HEK293 (cell line): Measurements from ENCODE around the gene ZNF24.

Source experiments
- CTCF ChIA-PET: fragments of 350-600 bp; formaldehyde crosslinking; extraction: SDS; loops from one replicate; lab custom pipeline; 2021; ENCODE audit warnings: antibody characterized with exemption; lab: Yijun Ruan, JAX
- POLR2A ChIA-PET: fragments of 300-600 bp; formaldehyde crosslinking; extraction: SDS; loops from one replicate; lab custom pipeline; 2020; ENCODE audit warnings: antibody characterized with exemption, inconsistent platforms; lab: Yijun Ruan, JAX
- H3K27ac ChIP-seq: fragments of 200-500 bp; sonication (Bioruptor generic); 2 replicates; pipeline ENCODE4 v1.5.1; 2014; ENCODE audit warnings: low read depth, low read length, control low read depth, inconsistent platforms; ENCODE audit errors: extremely low read depth
- H3K36me3 ChIP-seq, 2 experiments: fragments of 200-500 bp in 1 of 2; sonication (Bioruptor generic) in 1 of 2; 1 replicate in 1 of 2; 2 replicates in 1 of 2; pipeline ENCODE4 v1.5.1; 2014 to 2017; ENCODE audit warnings: inconsistent platforms in 2 of 2, low read length in 2 of 2; ENCODE audit not compliant: control insufficient read depth in 2 of 2, insufficient read depth in 1 of 2
- H3K4me1 ChIP-seq: fragments of 200-500 bp; sonication (Bioruptor generic); 2 replicates; pipeline ENCODE4 v1.5.1; 2014; ENCODE audit warnings: mild to moderate bottlenecking, low read length, inconsistent platforms; ENCODE audit not compliant: control insufficient read depth, insufficient read depth
- H3K4me3 ChIP-seq: 2 replicates; pipeline ENCODE4 v1.5.1; 2011; ENCODE audit warnings: low read depth, mild to moderate bottlenecking, control low read depth, low read length, moderate library complexity
- H3K9me3 ChIP-seq: fragments of 200-500 bp; sonication (Bioruptor generic); 2 replicates; pipeline ENCODE4 v1.5.1; 2014; ENCODE audit warnings: low read depth, low read length, inconsistent platforms; ENCODE audit not compliant: control insufficient read depth, insufficient read depth
- BCL11A ChIP-seq: fragments of 450-650 bp; formaldehyde crosslinking; IDR thresholded peaks from 2 replicates; pipeline ENCODE4 v1.5.1; 2016; ENCODE audit warnings: low read depth, missing biosample characterization, missing genetic modification characterization
- HOXA7 ChIP-seq: sonication (generic); formaldehyde crosslinking; IDR thresholded peaks from 2 replicates; pipeline ENCODE4 v1.8.1; 2022; ENCODE audit warnings: missing genetic modification reagents, borderline replicate concordance
- IKZF3 ChIP-seq: fragments of 450-650 bp; IDR thresholded peaks from 2 replicates; pipeline ENCODE4 v1.5.0; 2018; ENCODE audit warnings: missing biosample characterization, mild to moderate bottlenecking, missing genetic modification characterization, moderate library complexity
- OVOL3 ChIP-seq: fragments of 450-650 bp; formaldehyde crosslinking; IDR thresholded peaks from 2 replicates; pipeline ENCODE4 v1.5.1; 2016; ENCODE audit warnings: missing biosample characterization, missing genetic modification characterization
- PATZ1 ChIP-seq: fragments of 450-650 bp; formaldehyde crosslinking; IDR thresholded peaks from 2 replicates; pipeline ENCODE4 v1.5.1; 2016; ENCODE audit warnings: missing biosample characterization, missing genetic modification characterization
- SETDB1 ChIP-seq: IDR thresholded peaks from one replicate; pipeline ENCODE4 v1.6.1; 2017; ENCODE audit warnings: mild to moderate bottlenecking, low read length, moderate library complexity, mixed read lengths; ENCODE audit not compliant: insufficient read length
- TRIM28 ChIP-seq: IDR thresholded peaks from 2 replicates; pipeline ENCODE4 v1.6.1; 2011; ENCODE audit warnings: low read length, control low read depth, borderline replicate concordance
- ZBTB21 ChIP-seq: fragments of 450-650 bp; formaldehyde crosslinking; IDR thresholded peaks from 2 replicates; pipeline ENCODE4 v1.5.1; 2017; ENCODE audit warnings: missing biosample characterization, missing genetic modification characterization
- ZNF121 ChIP-seq: fragments of 450-650 bp; formaldehyde crosslinking; IDR thresholded peaks from 2 replicates; pipeline ENCODE4 v1.5.1; 2016; ENCODE audit warnings: missing biosample characterization, missing genetic modification characterization
- ZNF2 ChIP-seq: fragments of 450-650 bp; formaldehyde crosslinking; IDR thresholded peaks from 2 replicates; pipeline ENCODE4 v1.5.1; 2016; ENCODE audit warnings: missing biosample characterization, missing genetic modification characterization
- ZNF274 ChIP-seq, 2 experiments: fragments of 200-500 bp in 1 of 2; fragments of 450-650 bp in 1 of 2; sonication (Bioruptor generic) in 1 of 2; formaldehyde crosslinking in 1 of 2; IDR thresholded peaks; 2 replicates each; pipeline versions ENCODE4 v1.5.1 to v1.6.1; 2014 to 2016; ENCODE audit warnings: borderline replicate concordance in 1 of 2, inconsistent platforms in 1 of 2, low read length in 1 of 2, missing biosample characterization in 1 of 2, missing genetic modification characterization in 1 of 2
- ZNF488 ChIP-seq: fragments of 450-650 bp; formaldehyde crosslinking; IDR thresholded peaks from 2 replicates; pipeline ENCODE4 v1.5.1; 2016; ENCODE audit warnings: missing biosample characterization, missing genetic modification characterization
- ZNF548 ChIP-seq: fragments of 450-650 bp; formaldehyde crosslinking; IDR thresholded peaks from 2 replicates; pipeline ENCODE4 v1.5.1; 2016; ENCODE audit warnings: missing biosample characterization, missing genetic modification characterization
- ZNF549 ChIP-seq: fragments of 450-650 bp; IDR thresholded peaks from 2 replicates; pipeline ENCODE4 v1.5.1; 2018; ENCODE audit warnings: missing biosample characterization, missing genetic modification characterization, mild to moderate bottlenecking, inconsistent platforms, moderate library complexity
- ZNF629 ChIP-seq: fragments of 450-650 bp; formaldehyde crosslinking; IDR thresholded peaks from 2 replicates; pipeline ENCODE4 v1.5.1; 2017; ENCODE audit warnings: missing biosample characterization, missing genetic modification characterization
- ZNF645 ChIP-seq: fragments of 450-650 bp; formaldehyde crosslinking; IDR thresholded peaks from 2 replicates; pipeline ENCODE4; 2016; ENCODE audit warnings: missing biosample characterization, missing genetic modification characterization
- ZNF747 ChIP-seq: fragments of 450-650 bp; formaldehyde crosslinking; IDR thresholded peaks from 2 replicates; pipeline ENCODE4 v1.5.1; 2016; ENCODE audit warnings: missing biosample characterization, missing genetic modification characterization
- ZNF837 ChIP-seq: fragments of 450-650 bp; formaldehyde crosslinking; IDR thresholded peaks from 2 replicates; pipeline ENCODE4 v1.5.1; 2016; ENCODE audit warnings: missing biosample characterization, missing genetic modification characterization
- ZSCAN30 ChIP-seq: fragments of 450-650 bp; IDR thresholded peaks from 2 replicates; pipeline ENCODE4 v1.5.1; 2018; ENCODE audit warnings: missing biosample characterization, mild to moderate bottlenecking, missing genetic modification characterization, moderate library complexity

ZNF24 gene

GRCh38 chr18:35284841-35285240, 59.4 kb downstream of the ZNF24 start:
- peaks cover 0 to 29% of the 10 kb centered on the region in 2 experiments; a peak in 1 of 3 replicates for H3K36me3 ChIP-seq
- H3K9me3 ChIP-seq: no peaks in the 10 kb centered on the region
- CTCF ChIA-PET: no interaction called here
- no peak overlapping the region for H3K4me3 ChIP-seq
- TF ChIP-seq ZNF549: 0 out of 2 replicates have a peak, but pooled peaks have one; percentile 40
- no peak for TF ChIP-seq BCL11A (tag by site-specific recombination)
- POLR2A ChIA-PET: no interaction called here
- H3K27ac ChIP-seq: no peak overlapping the region
- no peaks in the 10 kb centered on the region for H3K4me1 ChIP-seq

- TF ChIP-seq ZNF2 (tag by site-specific recombination) (no peak), ZSCAN30 (tag by site-specific recombination) (no peak), SETDB1 (peak; percentile 90), ZNF274 (IDR thresholded peaks at IDR 0.05; ENCODE audit: low read length) (no peak), ZNF274 (tag by site-specific recombination; IDR thresholded peaks at IDR 0.05; ENCODE audit: borderline replicate concordance) (no peak), TRIM28 (peak; percentile 57; the same call in 1 of the 2 replicates)
- TF ChIP-seq, all 188 proteins: peak for 2
- Histone ChIP-seq H3K4me1 (no peaks in the 10 kb centered on the region), H3K9me3 (no peaks in the 10 kb centered on the region), H3K27ac (no peak overlapping the region), H3K4me3 (no peak overlapping the region), H3K36me3 (peaks cover 0 to 29% of the 10 kb centered on the region in 2 experiments; a peak in 1 of 3 replicates)
- ChIA-PET POLR2A (no interaction called here), CTCF (no interaction called here)
These were observed 60.1 kb downstream of the ZNF24 start for GRCh38 chr18:35283923-35284794.

GRCh38 chr18:35282353-35282752, 61.9 kb downstream of the ZNF24 start:
- Histone ChIP-seq H3K4me1 (no peaks in the 10 kb centered on the region), H3K27ac (no peak overlapping the region), H3K9me3 (no peaks in the 10 kb centered on the region), H3K4me3 (no peak overlapping the region), H3K36me3 (peaks cover 0 to 23% of the 10 kb centered on the region in 2 experiments; a peak in 1 of 3 replicates)
- ChIA-PET POLR2A (no interaction called here), CTCF (no interaction called here)
- no peak for TF ChIP-seq ZNF549
- no peak for TF ChIP-seq ZNF548 (tag by site-specific recombination)
- no peak for TF ChIP-seq ZNF629 (tag by site-specific recombination)
- TF ChIP-seq ZBTB21 (tag by site-specific recombination): no peak
- TF ChIP-seq PATZ1 (tag by site-specific recombination): no peak
- TF ChIP-seq HOXA7 (CRISPR knock-in tag): no peak
- no peak for TF ChIP-seq ZNF747 (tag by site-specific recombination)
- TF ChIP-seq ZNF645 (tag by site-specific recombination): no peak
- no peak for TF ChIP-seq ZNF837
- no peak for TF ChIP-seq IKZF3
- TF ChIP-seq ZNF121 (tag by site-specific recombination): no peak
- no peak for TF ChIP-seq ZNF488
- TF ChIP-seq OVOL3: no peak
